ENCODE results near the gene BMAL1. TPM values are rescaled to one million over a fixed set of nuclear protein-coding genes. Genes with fewer than 3 reads are reported as not detected.

BMAL1 gene
- total RNA-seq, 1 experiment from 2014 or later = 8.8 TPM

GRCh38 chr11:13316528-13316961, 39.0 kb downstream of the BMAL1 start:
- peak; percentile 87 for DNase-seq (ENCODE audit: low read depth)

- no peak for DNase-seq (ENCODE audit: low read depth)
Observed at GRCh38 chr11:13317293-13318080, 39.9 kb downstream of the BMAL1 start.

GRCh38 chr11:13318498-13319295, 41.1 kb downstream of the BMAL1 start:
- no peak for DNase-seq (ENCODE audit: low read depth)

- no peak for DNase-seq (ENCODE audit: low read depth)
Observed at GRCh38 chr11:13320688-13321087, 43.1 kb downstream of the BMAL1 start.

GRCh38 chr11:13321431-13321830, 43.8 kb downstream of the BMAL1 start:
- DNase-seq (ENCODE audit: low read depth) = no peak

- no peak for DNase-seq (ENCODE audit: low read depth)
Observed at GRCh38 chr11:13324141-13324540, 46.6 kb downstream of the BMAL1 start.

GRCh38 chr11:13324709-13325108, 47.1 kb downstream of the BMAL1 start:
- no peak for DNase-seq (ENCODE audit: low read depth)

- DNase-seq (ENCODE audit: low read depth) = no peak
Observed at GRCh38 chr11:13327421-13327820, 49.8 kb downstream of the BMAL1 start.

GRCh38 chr11:13328286-13328685, 50.7 kb downstream of the BMAL1 start:
- DNase-seq (ENCODE audit: low read depth) = no peak

GRCh38 chr11:13329670-13330356, 52.2 kb downstream of the BMAL1 start:
- no peak for DNase-seq (ENCODE audit: low read depth)

GRCh38 chr11:13332124-13332523, 54.5 kb downstream of the BMAL1 start:
- no peak for DNase-seq (ENCODE audit: low read depth)

GRCh38 chr11:13333456-13333957, 55.9 kb downstream of the BMAL1 start:
- DNase-seq (ENCODE audit: low read depth) = peak; percentile 93

- no peak for DNase-seq (ENCODE audit: low read depth)
Observed at GRCh38 chr11:13334034-13334786, 56.6 kb downstream of the BMAL1 start.

- peak; percentile 65 for DNase-seq (ENCODE audit: low read depth)
Observed at GRCh38 chr11:13335319-13335718, 57.7 kb downstream of the BMAL1 start.

- no peak for DNase-seq (ENCODE audit: low read depth)
Observed at GRCh38 chr11:13336246-13336878, 58.8 kb downstream of the BMAL1 start.

- peak; percentile 63 for DNase-seq (ENCODE audit: low read depth)
Observed at GRCh38 chr11:13338019-13338426, 60.4 kb downstream of the BMAL1 start.

- peak; percentile 68 for DNase-seq (ENCODE audit: low read depth)
Observed at GRCh38 chr11:13338427-13339069, 61.0 kb downstream of the BMAL1 start.

- peak; percentile 92 for DNase-seq (ENCODE audit: low read depth)
Observed at GRCh38 chr11:13339195-13340153, 61.9 kb downstream of the BMAL1 start.

- no peak for DNase-seq (ENCODE audit: low read depth)
Observed at GRCh38 chr11:13341026-13341425, 63.4 kb downstream of the BMAL1 start.

Data from RPMI7951 (cell line).